HFFc6 (cell line): ENCODE results near the gene CDKN1C. TPM values are rescaled to one million over a fixed set of nuclear protein-coding genes. Genes with fewer than 3 reads are reported as not detected.

Experiments used
- DNase-seq: peaks from one replicate; pipeline ENCODE4 v3.0.0-alpha.2; 2018
- H3K27ac Mint-ChIP-seq: 2 replicates; pipeline ENCODE4 v1.8.0; 2020; ENCODE audit warnings: mild to moderate bottlenecking, mixed read lengths
- H3K27me3 Mint-ChIP-seq: 2 replicates; pipeline ENCODE4 v1.8.0; 2021; ENCODE audit warnings: mild to moderate bottlenecking, moderate library complexity, mixed read lengths; ENCODE audit not compliant: insufficient read depth
- H3K36me3 Mint-ChIP-seq: 2 replicates; pipeline ENCODE4 v1.8.0; 2021; ENCODE audit warnings: low read depth, mixed read lengths
- H3K4me1 Mint-ChIP-seq: 2 replicates; pipeline ENCODE4 v1.8.0; 2020; ENCODE audit warnings: low read depth, mixed read lengths
- H3K4me3 Mint-ChIP-seq: 2 replicates; pipeline ENCODE4 v1.8.0; 2020; ENCODE audit warnings: mild to moderate bottlenecking, moderate library complexity, mixed read lengths
- H3K9me3 Mint-ChIP-seq: 2 replicates; pipeline ENCODE4 v1.8.0; 2020; ENCODE audit warnings: mild to moderate bottlenecking, mixed read lengths
- CTCF ChIP-seq: fragments of 200-600 bp; sonication (generic); IDR thresholded peaks from 2 replicates; pipeline ENCODE4 v1.5.0; 2021; ENCODE audit warnings: antibody characterized with exemption, mild to moderate bottlenecking
- total RNA-seq, 6 experiments: library from RNA; stranded (reverse); fragmentation: NEBNext Ultra II Directional; extraction: Animal tissue kit (Norgen Biotek cat#: 25700); gene quantifications; 2 replicates in 1 of 6; 3 replicates in 5 of 6; pipeline ENCODE4 v1.2.3, GENCODE V29; 2021

The CDKN1C gene
- total RNA-seq, 6 experiments from 2014 or later, result 0.17 to 0.24 TPM; not detected in 4

GRCh38 chr11:2860636-2861035 lies 24.9 kb downstream of the CDKN1C start:
- H3K9me3 Mint-ChIP-seq, result no peaks in the 10 kb centered on the region
- TF ChIP-seq CTCF, result no peak
- peaks cover 43% of the 10 kb centered on the region for H3K27me3 Mint-ChIP-seq
- DNase-seq, result no peak
- H3K36me3 Mint-ChIP-seq, result no peaks in the 10 kb centered on the region
- no peaks in the 10 kb centered on the region for H3K4me1 Mint-ChIP-seq
- H3K4me3 Mint-ChIP-seq, result no peak overlapping the region
- no peak overlapping the region for H3K27ac Mint-ChIP-seq

GRCh38 chr11:2859699-2860037 lies 25.9 kb downstream of the CDKN1C start:
- Mint-ChIP-seq H3K9me3 (no peaks in the 10 kb centered on the region), H3K4me3 (no peak overlapping the region), H3K27me3 (peaks cover 48% of the 10 kb centered on the region), H3K27ac (no peak overlapping the region), H3K36me3 (no peaks in the 10 kb centered on the region), H3K4me1 (no peaks in the 10 kb centered on the region)
- no peak for DNase-seq
- TF ChIP-seq CTCF, result no peak

GRCh38 chr11:2858995-2859698 lies 26.4 kb downstream of the CDKN1C start:
- H3K27me3 Mint-ChIP-seq, result peaks cover 48% of the 10 kb centered on the region
- no peak overlapping the region for H3K4me3 Mint-ChIP-seq
- H3K36me3 Mint-ChIP-seq, result no peaks in the 10 kb centered on the region
- TF ChIP-seq CTCF, result no peak
- no peak for DNase-seq
- no peaks in the 10 kb centered on the region for H3K4me1 Mint-ChIP-seq
- no peaks in the 10 kb centered on the region for H3K9me3 Mint-ChIP-seq
- H3K27ac Mint-ChIP-seq, result no peak overlapping the region

- no peaks in the 10 kb centered on the region for H3K4me1 Mint-ChIP-seq
- peaks cover 40% of the 10 kb centered on the region for H3K27me3 Mint-ChIP-seq
- TF ChIP-seq CTCF, result no peak
- no peaks in the 10 kb centered on the region for H3K9me3 Mint-ChIP-seq
- no peak for DNase-seq
- no peak overlapping the region for H3K27ac Mint-ChIP-seq
- no peak overlapping the region for H3K4me3 Mint-ChIP-seq
- H3K36me3 Mint-ChIP-seq, result no peaks in the 10 kb centered on the region
Measured at GRCh38 chr11:2857918-2858317, 27.7 kb downstream of the CDKN1C start.

- TF ChIP-seq CTCF, result no peak
- Mint-ChIP-seq H3K27me3 (peaks cover 40% of the 10 kb centered on the region), H3K36me3 (no peaks in the 10 kb centered on the region), H3K4me3 (no peak overlapping the region), H3K4me1 (no peaks in the 10 kb centered on the region), H3K9me3 (no peaks in the 10 kb centered on the region), H3K27ac (no peak overlapping the region)
- no peak for DNase-seq
Measured at GRCh38 chr11:2857276-2857675, 28.3 kb downstream of the CDKN1C start.
